ENCODE measurements around the gene HHAT. TPM values are rescaled to one million over a fixed set of nuclear protein-coding genes. Genes with fewer than 3 reads are reported as not detected.

The HHAT gene
- total and polyA plus RNA-seq, 9 of the 15 experiments (the other 6 are each of a cell fraction or from before 2014, with no cell fraction given) = 0.07 to 0.16 (median 0.13) TPM; not detected in 1

GRCh38 chr1:210621712-210622111 is 293.0 kb downstream of the HHAT start:
- H3K27me3 ChIP-seq (ENCODE audit: control insufficient read depth in 2 of 2, insufficient read depth in 2 of 2, low read length in 2 of 2) = peaks cover 5 to 26% of the 10 kb centered on the region in 2 experiments; a peak in 4 of 5 replicates
- no peak overlapping the region for H3K9ac ChIP-seq (ENCODE audit: insufficient read depth in 1 of 2, low read depth in 2 of 2, low read length in 2 of 2)
- FAIRE-seq (no peak), ATAC-seq (no peak), DNase-seq (ENCODE audit: extremely low read depth in 1 of 4, low spot score in 3 of 4) (no peak)
- no peak overlapping the region for H3K4me2 ChIP-seq (ENCODE audit: insufficient read depth, low read length)
- no peak overlapping the region for H2AFZ ChIP-seq (ENCODE audit: low read depth, low read length)
- BruUV-seq (replicated peaks) = no TSS peak
- H3K27ac ChIP-seq (ENCODE audit: extremely low read depth, low read depth, low read length) = no peak overlapping the region
- intact Hi-C loops (cut with micrococcal nuclease) (no loop called here), in situ Hi-C loops (cut with MboI) (no loop called here)
- ChIA-PET POLR2A (no interaction called here), CTCF (ENCODE audit: low intra/inter-chr PET ratio) (no interaction called here)
- H3K4me3 ChIP-seq = no peak overlapping the region
- H4K20me1 ChIP-seq (replicated peaks; ENCODE audit: control insufficient read depth, insufficient read depth, low read length) = no peaks in the 10 kb centered on the region
- no peaks in the 10 kb centered on the region for H3K36me3 ChIP-seq (ENCODE audit: control insufficient read depth, insufficient read depth, low read length)
- TF ChIP-seq ZNF518B (CRISPR knock-in tag; IDR thresholded peaks at IDR 0.05) (no peak), FOXA3 (CRISPR knock-in tag; conservative IDR thresholded peaks at IDR 0.05 in 1 of 2, IDR thresholded peaks at IDR 0.05 in 1 of 2) (no peak), ZNF277 (CRISPR knock-in tag; IDR thresholded peaks at IDR 0.05; ENCODE audit: borderline replicate concordance) (no peak), MAZ (CRISPR knock-in tag; conservative IDR thresholded peaks at IDR 0.05 in 1 of 2, IDR thresholded peaks at IDR 0.05 in 1 of 2) (no peak), ZNF655 (CRISPR knock-in tag; IDR thresholded peaks at IDR 0.05) (no peak), ZNF253 (CRISPR knock-in tag; conservative IDR thresholded peaks at IDR 0.05) (no peak), ZNF174 (CRISPR knock-in tag; IDR thresholded peaks at IDR 0.05) (no peak), SMARCA5 (IDR thresholded peaks at IDR 0.05) (no peak), HEY1 (CRISPR knock-in tag; IDR thresholded peaks at IDR 0.05; ENCODE audit: borderline replicate concordance) (no peak)
- no peaks in the 10 kb centered on the region for H3K9me3 ChIP-seq (replicated peaks; ENCODE audit: control insufficient read depth, insufficient read depth, low read depth, low read length)
- no peaks in the 10 kb centered on the region for H3K79me2 ChIP-seq (ENCODE audit: control insufficient read depth, insufficient read depth, low read length)
- no peaks in the 10 kb centered on the region for H3K4me1 ChIP-seq (replicated peaks in 1 of 2; ENCODE audit: control insufficient read depth in 2 of 2, insufficient read depth in 2 of 2, low read length in 2 of 2)
- no peaks in the 10 kb centered on the region for H3K9me1 ChIP-seq (ENCODE audit: control insufficient read depth, insufficient read depth, low read length)
- WGBS (ENCODE audit: insufficient coverage, low coverage, missing lambda C conversion rate) = 2% methylated on average over 6 of the region's 6 CpGs
